NCI-H2029 (cell line): Measurements from ENCODE around the gene LDB2.
"Not testable (repeated sequence)": the region's sequence is repeated elsewhere in the genome, so short reads cannot be mapped to it uniquely, and the experiment has no call there.

Experiments
- DNase-seq: peaks from one replicate; lab custom pipeline; 2025; lab: John Stamatoyannopoulos, UW

The LDB2 gene

DNA sequence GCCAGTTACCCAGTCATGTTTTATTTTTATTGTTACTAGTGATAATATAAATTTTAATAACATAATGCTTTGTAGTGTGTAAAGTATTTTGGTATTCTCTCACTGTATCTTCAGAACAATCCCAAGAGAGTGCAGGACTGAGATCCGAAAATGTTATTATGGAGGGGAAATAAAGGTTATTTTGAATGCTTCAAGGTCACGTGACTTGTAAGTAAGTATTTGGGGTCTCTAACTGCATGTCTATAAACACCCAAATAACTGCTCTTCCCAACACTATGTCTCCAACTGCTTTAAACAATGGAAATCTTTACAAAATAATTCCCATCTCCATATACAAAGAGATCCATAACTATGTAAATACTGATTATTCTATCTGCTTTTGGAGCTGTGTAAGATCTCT lies 302.2 kb downstream of the LDB2 start:
- DNase-seq: no peak

GRCh38 chr4:16594128-16594527 lies 304.3 kb downstream of the LDB2 start:
- no peak for DNase-seq

- no peak for DNase-seq
Measured at GRCh38 chr4:16593386-16593785, 305.1 kb downstream of the LDB2 start.

DNA sequence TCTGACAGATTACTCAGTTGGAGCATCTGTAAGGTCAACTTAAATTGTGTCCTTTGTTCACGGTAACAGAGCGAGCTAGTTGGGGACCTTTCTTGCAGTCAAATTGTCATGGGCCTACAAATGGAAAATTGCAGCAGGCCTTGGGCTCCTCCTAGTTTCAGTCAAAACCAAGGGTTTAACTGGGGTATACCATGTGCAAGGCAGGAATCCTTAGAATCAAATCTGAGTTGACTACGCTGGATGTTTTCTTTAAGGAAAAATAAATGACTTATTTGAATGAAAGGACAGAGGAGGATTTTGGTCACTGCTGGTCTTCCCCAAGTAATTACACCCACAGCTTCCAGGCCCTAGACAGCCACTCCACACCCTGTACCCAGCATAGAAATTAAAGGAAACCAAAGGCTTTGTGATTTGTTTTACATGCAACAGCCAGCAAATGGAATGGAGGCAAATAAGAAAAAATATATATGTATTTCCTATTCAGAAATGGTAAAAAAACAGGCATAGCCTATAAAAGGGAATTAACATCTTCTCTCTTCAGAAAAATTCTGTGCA lies 307.1 kb downstream of the LDB2 start:
- DNase-seq: no peak

DNA sequence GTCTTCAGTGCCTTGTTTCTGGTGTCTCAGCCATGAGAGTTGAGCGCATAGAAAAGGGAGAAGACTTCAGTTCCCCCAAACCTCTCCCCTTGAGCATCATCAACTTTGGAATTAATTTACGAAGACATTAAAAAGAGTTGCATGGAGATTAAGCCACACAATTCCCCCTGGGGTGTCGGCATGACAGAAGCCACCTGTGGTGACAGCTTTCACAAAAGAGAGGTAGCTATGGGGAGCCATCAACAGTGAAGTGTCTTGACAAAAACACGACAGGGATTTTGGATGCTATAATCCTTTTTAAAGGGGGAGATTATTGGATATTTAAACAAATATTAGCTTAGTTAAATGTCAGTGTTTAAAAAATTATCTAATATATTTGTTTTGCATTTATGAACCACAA lies 307.6 kb downstream of the LDB2 start:
- no peak for DNase-seq

- DNase-seq: no peak
Measured at GRCh38 chr4:16588651-16589050, 309.8 kb downstream of the LDB2 start.

GRCh38 chr4:16588149-16588548 lies 310.3 kb downstream of the LDB2 start:
- DNase-seq: no peak

DNA sequence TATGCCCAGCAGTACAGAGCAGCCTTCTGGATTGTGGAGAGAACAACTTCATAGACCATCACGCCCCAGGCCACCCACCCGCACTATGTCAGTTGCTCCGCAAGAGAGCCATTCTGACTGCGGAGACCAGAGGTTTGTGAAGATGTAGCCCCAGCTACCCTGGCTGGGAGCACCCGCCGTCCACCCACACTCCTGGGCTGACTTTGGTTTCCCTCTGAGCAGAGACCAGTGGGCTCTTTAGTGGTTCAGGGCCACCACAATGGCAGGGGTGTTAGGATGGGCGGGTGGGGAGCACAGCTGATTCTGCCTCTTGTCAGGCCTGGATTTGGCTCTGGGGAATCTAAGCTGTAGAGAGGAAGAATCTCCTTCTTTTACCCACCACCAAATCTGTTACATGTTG lies 313.4 kb downstream of the LDB2 start:
- no peak for DNase-seq

DNA sequence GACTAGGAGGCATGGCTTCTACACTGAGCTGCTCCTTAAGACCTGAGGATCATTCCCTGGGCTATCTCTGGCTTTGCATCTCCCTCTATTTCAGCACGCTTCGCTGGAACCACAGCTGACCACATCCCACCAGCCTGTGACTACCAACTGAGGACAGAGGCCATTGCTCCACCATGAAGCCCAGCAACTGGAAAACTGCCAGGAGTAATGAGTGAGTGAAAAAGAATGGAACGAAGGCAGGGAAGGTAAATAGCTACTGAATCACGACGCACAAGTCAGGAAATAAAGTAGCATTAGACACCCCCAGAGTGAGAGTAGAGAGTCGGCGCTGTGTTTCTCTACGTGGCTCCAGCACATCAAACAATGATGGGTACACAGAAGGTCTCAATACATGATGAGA lies 314.7 kb downstream of the LDB2 start:
- no peak for DNase-seq

DNA sequence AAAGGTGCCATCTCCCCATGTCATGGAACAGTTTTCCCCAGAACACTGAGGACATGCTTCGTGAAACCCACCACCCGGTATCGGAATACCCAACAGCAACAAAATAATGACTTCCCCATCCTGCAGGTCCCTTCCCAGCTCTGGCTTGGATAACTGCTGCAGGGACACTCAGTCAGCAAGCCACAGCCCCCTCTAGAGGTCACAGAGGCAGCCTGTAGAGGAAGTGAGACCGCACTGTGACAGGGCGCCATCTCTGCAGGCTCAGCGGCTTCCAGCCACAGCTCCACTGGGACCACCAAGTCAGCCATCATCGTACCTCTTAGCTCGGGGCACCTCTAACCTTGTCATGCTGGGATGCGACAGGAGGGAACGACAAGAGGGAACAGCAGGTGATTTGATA lies 315.9 kb downstream of the LDB2 start:
- no peak for DNase-seq

GRCh38 chr4:16582036-16582435 lies 316.4 kb downstream of the LDB2 start:
- no peak for DNase-seq

DNA sequence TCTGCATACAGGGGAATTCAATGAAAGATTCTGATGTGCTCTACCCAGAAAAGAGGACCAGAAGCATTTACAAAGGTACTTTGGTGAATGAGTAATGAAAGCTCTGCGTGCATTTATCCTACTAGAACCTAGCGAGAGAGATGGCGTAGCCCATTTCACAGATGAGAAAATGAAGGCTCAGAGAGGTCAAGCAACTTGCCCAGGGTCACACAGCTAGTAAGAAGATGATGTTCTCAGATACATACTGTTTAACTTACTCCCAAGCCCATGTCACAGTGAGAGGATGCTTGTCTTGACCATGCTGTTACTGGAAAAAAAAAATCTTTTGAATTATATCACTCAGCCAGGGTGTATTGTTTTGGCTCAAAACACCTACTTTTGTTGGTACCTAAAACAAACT lies 317.3 kb downstream of the LDB2 start:
- DNase-seq: no peak

GRCh38 chr4:16580514-16580913 lies 317.9 kb downstream of the LDB2 start:
- no peak for DNase-seq

DNA sequence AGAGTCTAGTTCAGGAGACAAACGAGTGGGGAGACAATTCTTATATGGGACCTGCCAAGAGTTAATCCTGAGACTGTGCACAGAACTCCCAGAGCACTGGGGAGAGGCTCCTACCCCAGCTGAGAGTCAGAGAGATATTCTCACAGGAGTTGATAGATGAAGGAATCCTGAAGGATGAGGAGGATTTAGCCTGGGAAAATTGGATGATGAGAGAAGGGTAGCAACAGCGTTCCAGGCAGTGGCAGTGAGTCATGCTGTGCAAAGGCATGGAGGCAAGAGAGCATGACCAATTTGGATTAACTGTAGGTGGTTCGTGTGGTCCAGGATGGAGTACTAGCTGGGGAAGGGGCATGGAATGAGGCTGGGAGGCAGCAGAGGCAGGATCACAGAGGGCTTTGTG lies 318.6 kb downstream of the LDB2 start:
- no peak for DNase-seq

- no peak for DNase-seq
Measured at GRCh38 chr4:16577177-16577576, 321.3 kb downstream of the LDB2 start.

DNA sequence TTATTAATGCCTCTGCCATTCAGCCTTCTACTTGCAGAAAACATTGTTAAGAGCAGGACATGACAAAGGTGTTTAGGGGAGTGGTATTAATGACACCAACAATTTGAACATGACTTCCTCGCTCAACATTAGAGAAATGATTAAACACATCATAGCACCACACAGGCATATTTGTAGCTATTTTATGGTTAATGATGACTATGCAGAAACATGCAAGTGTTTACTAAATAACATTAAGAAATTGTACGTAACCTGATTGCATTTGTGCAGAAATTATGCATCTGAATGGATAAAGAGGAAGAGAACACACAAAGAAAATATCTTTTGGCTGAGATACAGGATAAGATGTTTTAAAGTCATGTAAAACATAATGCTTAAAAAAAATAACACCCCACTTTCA lies 323.5 kb downstream of the LDB2 start:
- no peak for DNase-seq

DNA sequence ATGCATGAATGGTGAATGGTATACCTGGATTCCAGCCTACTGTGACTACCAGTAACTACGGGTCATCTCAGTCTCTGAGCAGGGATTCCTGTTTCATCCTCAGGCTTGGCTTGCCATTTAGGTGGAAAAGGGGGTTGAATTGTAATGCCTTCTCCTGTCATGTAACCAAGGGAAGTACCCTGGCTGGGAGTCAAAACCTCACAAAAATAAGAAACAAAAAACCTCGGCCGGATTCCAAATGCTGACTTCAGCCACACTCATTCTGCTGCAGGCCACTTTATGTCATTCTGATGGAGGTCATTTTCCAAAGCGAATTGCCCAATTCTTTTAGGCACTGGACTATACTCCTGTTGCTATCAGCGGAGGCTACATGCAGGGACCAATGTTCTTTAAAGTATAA lies 324.7 kb downstream of the LDB2 start:
- DNase-seq: no peak

- DNase-seq: no peak
Measured at GRCh38 chr4:16573206-16573605, 325.2 kb downstream of the LDB2 start.

DNA sequence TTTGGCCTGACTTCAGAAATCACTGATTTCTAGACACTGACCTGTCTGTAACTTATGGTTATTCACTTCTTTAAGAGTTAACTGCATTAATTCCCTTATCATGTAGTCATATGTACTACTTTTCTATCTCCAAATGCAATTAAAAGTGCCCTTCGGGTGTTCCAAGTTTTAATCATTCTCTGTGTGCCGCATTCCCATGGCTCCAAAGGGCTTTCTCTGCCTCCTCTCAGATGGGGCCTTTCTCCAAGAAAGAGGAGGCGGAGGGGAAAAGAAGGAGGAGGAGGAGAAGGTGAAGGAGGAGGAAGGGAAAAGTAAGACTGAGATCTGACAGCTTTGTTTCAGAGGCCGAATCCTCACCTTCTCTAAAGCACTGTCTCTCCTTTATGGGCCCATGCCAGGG lies 325.8 kb downstream of the LDB2 start:
- no peak for DNase-seq

- no peak for DNase-seq
Measured at GRCh38 chr4:16572161-16572560, 326.3 kb downstream of the LDB2 start.

DNA sequence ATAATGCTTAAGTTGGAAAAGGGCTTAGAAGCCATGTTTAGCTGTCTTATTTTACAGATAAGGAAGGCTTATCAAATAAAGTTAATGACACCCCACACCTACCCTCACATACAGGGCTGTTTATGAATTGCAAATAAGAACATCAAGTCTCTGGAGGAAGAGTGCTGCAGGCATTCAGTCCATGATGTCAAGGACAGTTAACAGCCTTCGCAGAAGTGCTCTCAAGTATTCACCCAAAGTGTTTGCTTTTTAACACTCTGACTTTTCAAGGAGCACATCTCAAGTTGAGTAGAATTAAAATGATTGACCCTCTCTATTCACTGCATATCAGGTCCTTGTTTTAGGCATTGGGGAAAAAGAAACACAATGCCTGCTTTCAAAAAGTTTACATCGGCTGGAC lies 328.7 kb downstream of the LDB2 start:
- DNase-seq: no peak

- DNase-seq: not testable (repeated sequence)
Measured at GRCh38 chr4:16557316-16557715, 341.1 kb downstream of the LDB2 start.

DNA sequence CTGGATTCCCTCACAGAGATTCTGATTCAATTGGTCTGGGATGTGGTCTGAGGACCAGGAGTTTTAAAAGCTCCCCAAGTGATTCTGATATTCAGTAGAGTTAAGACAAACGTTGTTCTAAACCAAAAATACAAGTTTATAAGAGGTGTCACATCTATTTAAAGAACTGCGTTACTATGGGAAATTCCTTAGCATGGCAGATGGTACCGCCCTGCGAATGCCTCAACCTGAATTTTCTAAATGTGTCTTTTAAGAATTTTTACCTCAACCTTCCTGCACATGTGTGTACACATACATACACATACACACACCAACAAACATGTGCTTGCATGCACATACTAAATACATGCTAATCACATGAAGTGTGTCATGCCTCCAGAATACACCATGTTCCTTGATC lies 343.3 kb downstream of the LDB2 start:
- no peak for DNase-seq

DNA sequence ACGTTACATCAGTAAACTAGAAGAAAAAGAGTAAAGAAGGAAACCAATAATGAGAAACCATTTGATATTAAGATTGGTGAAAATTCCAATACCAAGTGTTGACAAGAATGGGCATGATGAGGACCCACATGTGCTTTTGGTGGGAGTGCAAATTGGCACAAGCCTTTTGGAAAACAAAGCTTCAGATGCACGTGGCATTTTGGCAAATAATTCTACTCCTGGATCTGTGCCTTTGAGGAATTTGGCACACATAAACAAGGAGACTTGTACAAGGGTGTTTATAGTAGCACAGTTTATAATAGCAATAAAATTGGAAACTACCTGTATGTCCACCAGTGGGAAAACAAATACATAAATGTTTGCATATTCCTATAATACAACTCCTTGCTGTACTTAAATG lies 347.9 kb downstream of the LDB2 start:
- DNase-seq: no peak

- DNase-seq: no peak
Measured at GRCh38 chr4:16545656-16546055, 352.8 kb downstream of the LDB2 start.
